B cell (primary cell): ENCODE results near the gene TMIE. TPM values are rescaled to one million over a fixed set of nuclear protein-coding genes. Genes with fewer than 3 reads are reported as not detected.

Experiments used
- ATAC-seq: fragments of 200-7000 bp; cut with Tn5 transposase; one replicate; pipeline ENCODE4 v1.10.0; 2021; ENCODE audit warnings: low read depth, mild to moderate bottlenecking, moderate number of reproducible peaks, moderate library complexity
- CTCF ChIA-PET: fragments of 350-600 bp; sonication (Branson Sonifier 250); formaldehyde crosslinking; loops from one replicate; lab custom pipeline; 2021; ENCODE audit warnings: antibody characterized with exemption, inconsistent platforms; lab: Charles Lee
- POLR2A ChIA-PET: fragments of 350-600 bp; sonication (Branson Sonifier 250); formaldehyde crosslinking; loops from one replicate; lab custom pipeline; 2021; ENCODE audit warnings: antibody characterized with exemption; lab: Charles Lee
- DNase-seq: peaks from one replicate; pipeline ENCODE4 v3.0.0; 2013
- H2AFZ ChIP-seq: 2 replicates; pipeline ENCODE4 v1.6.1; 2012; ENCODE audit warnings: mild to moderate bottlenecking, low read depth, low read length; ENCODE audit not compliant: insufficient read depth, poor library complexity, severe bottlenecking
- H3K27ac ChIP-seq, 2 donors: 1 replicate in 1 of 2; 2 replicates in 1 of 2; pipeline ENCODE4 v1.5.1; 2012 to 2013; ENCODE audit warnings: low read length in 2 of 2, mild to moderate bottlenecking in 2 of 2, moderate library complexity in 1 of 2
- H3K27me3 ChIP-seq, 4 experiments: fragments of 200-600 bp in 1 of 4; sonication (generic) in 1 of 4; replicated peaks in 1 of 4; 1 replicate in 2 of 4; 2 replicates in 2 of 4; pipeline versions ENCODE4 v1.6.1 to v1.7.0; 2013 to 2016; ENCODE audit warnings: low read length in 3 of 4, mild to moderate bottlenecking in 2 of 4, mixed read lengths in 1 of 4, moderate library complexity in 1 of 4; ENCODE audit not compliant: insufficient read depth in 4 of 4, control insufficient read depth in 3 of 4; ENCODE audit errors: control extremely low read depth in 1 of 4
- H3K36me3 ChIP-seq, 2 experiments: replicated peaks in 1 of 2; 1 replicate in 1 of 2; 2 replicates in 1 of 2; pipeline versions ENCODE4 v1.6.1 to v1.7.1; 2013; ENCODE audit warnings: low read length in 1 of 2; ENCODE audit not compliant: insufficient read depth in 2 of 2, control insufficient read depth in 1 of 2; ENCODE audit errors: control extremely low read depth in 1 of 2, extremely low read depth in 1 of 2
- H3K4me1 ChIP-seq, 2 donors: fragments of 200-600 bp in 1 of 2; sonication (generic) in 1 of 2; 1 replicate in 1 of 2; 2 replicates in 1 of 2; pipeline versions ENCODE4 v1.5.1 to v1.6.1; 2013 to 2017; ENCODE audit warnings: low read length in 2 of 2; ENCODE audit not compliant: control insufficient read depth in 2 of 2, insufficient read depth in 2 of 2
- H3K4me2 ChIP-seq: replicated peaks from 2 replicates; pipeline ENCODE3; 2012; ENCODE audit warnings: mild to moderate bottlenecking, low read depth, low read length; ENCODE audit not compliant: poor library complexity, severe bottlenecking
- H3K4me3 ChIP-seq, 5 experiments: fragments of 200-600 bp in 1 of 5; sonication (generic) in 1 of 5; 1 replicate in 3 of 5; 2 replicates in 2 of 5; pipeline versions ENCODE4 v1.5.1 to v1.7.0; 2011 to 2016; ENCODE audit warnings: low read length in 4 of 5, mild to moderate bottlenecking in 4 of 5, low read depth in 2 of 5, control low read depth in 1 of 5, moderate library complexity in 1 of 5; ENCODE audit not compliant: insufficient read depth in 1 of 5; ENCODE audit errors: control extremely low read depth in 1 of 5, extremely low read depth in 1 of 5
- H3K79me2 ChIP-seq: fragments of 200-600 bp; sonication (generic); one replicate; pipeline ENCODE4 v1.6.0; 2016; ENCODE audit warnings: low read length; ENCODE audit not compliant: control insufficient read depth, insufficient read depth
- H3K9ac ChIP-seq: fragments of 200-600 bp; sonication (generic); 2 replicates; pipeline ENCODE4 v1.6.1; 2017; ENCODE audit warnings: mild to moderate bottlenecking, low read length, moderate library complexity
- H3K9me3 ChIP-seq, 3 donors: one replicate each; pipeline versions ENCODE4 v1.6.1 to v1.7.1; 2013; ENCODE audit warnings: low read length in 2 of 3; ENCODE audit not compliant: control insufficient read depth in 2 of 3, insufficient read depth in 1 of 3; ENCODE audit errors: control extremely low read depth in 1 of 3
- H4K20me1 ChIP-seq: 2 replicates; pipeline ENCODE4 v1.6.0; 2012; ENCODE audit warnings: mild to moderate bottlenecking, low read length; ENCODE audit not compliant: insufficient read depth, control insufficient read depth, poor library complexity, severe bottlenecking
- H3K27ac Mint-ChIP-seq: one replicate; pipeline ENCODE4 v1.8.0; 2021; ENCODE audit warnings: mixed read lengths
- H3K27me3 Mint-ChIP-seq: one replicate; pipeline ENCODE4 v1.8.0; 2021; ENCODE audit warnings: mixed read lengths
- H3K4me1 Mint-ChIP-seq: one replicate; pipeline ENCODE4 v1.8.0; 2021; ENCODE audit warnings: mixed read lengths
- H3K4me3 Mint-ChIP-seq: one replicate; pipeline ENCODE4 v1.8.0; 2021; ENCODE audit warnings: mixed read lengths
- H3K9me3 Mint-ChIP-seq: one replicate; pipeline ENCODE4 v1.8.0; 2022; ENCODE audit warnings: mixed read lengths; ENCODE audit not compliant: insufficient read depth
- CTCF ChIP-seq: fragments of 200-600 bp; IDR thresholded peaks from one replicate; pipeline ENCODE4 v1.8.0; 2022; ENCODE audit warnings: antibody characterized with exemption, mild to moderate bottlenecking
- EZH2 ChIP-seq: IDR thresholded peaks from 2 replicates; pipeline ENCODE4 v1.6.1; 2012; ENCODE audit warnings: borderline replicate concordance, low read depth, mild to moderate bottlenecking, moderate library complexity, low read length; ENCODE audit not compliant: insufficient read depth, poor library complexity, severe bottlenecking
- WGBS: methylation state at CpG from one replicate; pipeline ENCODE4 v1.1.5; 2013; ENCODE audit warnings: missing lambda C conversion rate; ENCODE audit not compliant: insufficient coverage; 5-methylcytosine and 5-hydroxymethylcytosine counted together
- intact Hi-C: fragments of 100-400 bp; cut with micrococcal nuclease; formaldehyde crosslinking; loops from one replicate; pipeline ENCODE4 v1.10.0; 2022
- polyA plus RNA-seq: library from polyadenylated mRNA; depleted of rRNA; stranded (reverse); fragments of >200 nt; gene quantifications from 2 replicates; pipeline ENCODE4 v1.2.3, GENCODE V29; 2012
- total RNA-seq, 2 donors: library from RNA; stranded (reverse); fragments of 120-200 nt in 1 of 2; gene quantifications; 1 replicate in 1 of 2; 2 replicates in 1 of 2; pipeline versions ENCODE4 v1.2.3 to v1.2.4, GENCODE V29; 2013 to 2022

The TMIE gene
- total and polyA plus RNA-seq, 2 donors (not counting 1 experiment from before 2014, with no cell fraction given): not detected

- H3K9ac ChIP-seq: no peak overlapping the region
- no peak overlapping the region for H3K4me3 ChIP-seq
- POLR2A ChIA-PET: no interaction called here
- H3K36me3 ChIP-seq: no peaks in the 10 kb centered on the region
- Mint-ChIP-seq H3K9me3 (no peaks in the 10 kb centered on the region), H3K4me1 (no peaks in the 10 kb centered on the region), H3K4me3 (no peak overlapping the region), H3K27me3 (peaks cover 19% of the 10 kb centered on the region), H3K27ac (no peak overlapping the region)
- H3K4me1 ChIP-seq: no peaks in the 10 kb centered on the region
- H3K9me3 ChIP-seq: no peaks in the 10 kb centered on the region
- H4K20me1 ChIP-seq: no peaks in the 10 kb centered on the region
- CTCF ChIA-PET: interaction anchor here (1.1 to 1.7 kb wide), 3 partner anchors 12 to 604 kb away, joined by 3 to 7 read pairs (median 4); no protein-coding TSS in a partner anchor
- DNase-seq (no peak), ATAC-seq (no peak)
- H2AFZ ChIP-seq: no peak overlapping the region
- WGBS: 95% methylated on average over 2 of the region's 4 CpGs
- H3K27me3 ChIP-seq: peaks cover 0 to 13% (median 0%) of the 10 kb centered on the region in 4 experiments
- no peaks in the 10 kb centered on the region for H3K79me2 ChIP-seq
- no peak overlapping the region for H3K27ac ChIP-seq
- H3K4me2 ChIP-seq: no peak overlapping the region
- intact Hi-C loops: no loop called here
- TF ChIP-seq EZH2 (no peak), CTCF (no peak)
Measured at GRCh38 chr3:46719735-46720271, 18.6 kb downstream of the TMIE start.

GRCh38 chr3:46721009-46721408 lies 19.8 kb downstream of the TMIE start:
- no peak for TF ChIP-seq CTCF
- no peak for TF ChIP-seq EZH2
- WGBS: no CpG with 5 or more reads among the region's 2 CpGs
- intact Hi-C loops: no loop called here
- Mint-ChIP-seq H3K27ac (no peak overlapping the region), H3K4me3 (no peak overlapping the region), H3K9me3 (no peaks in the 10 kb centered on the region), H3K27me3 (peaks cover 22% of the 10 kb centered on the region), H3K4me1 (no peaks in the 10 kb centered on the region)
- ATAC-seq (no peak), DNase-seq (no peak)
- Histone ChIP-seq H3K4me3 (no peak overlapping the region), H3K9ac (no peak overlapping the region), H3K4me1 (no peaks in the 10 kb centered on the region), H3K9me3 (no peaks in the 10 kb centered on the region), H3K27ac (no peak overlapping the region), H3K27me3 (peaks cover 0 to 13% (median 0%) of the 10 kb centered on the region in 4 experiments), H3K4me2 (no peak overlapping the region), H3K79me2 (no peaks in the 10 kb centered on the region), H4K20me1 (no peaks in the 10 kb centered on the region), H3K36me3 (no peaks in the 10 kb centered on the region), H2AFZ (no peak overlapping the region)
- ChIA-PET CTCF (interaction anchor here (0.6 to 1.2 kb wide), 2 partner anchors 13 to 330 kb away, joined by 3 to 4 read pairs; no protein-coding TSS in a partner anchor), POLR2A (no interaction called here)
